Measurements from ENCODE around the gene DNAJC11. TPM values are rescaled to one million over a fixed set of nuclear protein-coding genes. Genes with fewer than 3 reads are reported as not detected.
"Not testable (repeated sequence)": the region's sequence is repeated elsewhere in the genome, so short reads cannot be mapped to it uniquely, and the experiment has no call there.

Gene DNAJC11
- total RNA-seq, 1 donor from 2014 or later = 17.9 TPM

GRCh38 chr1:6645018-6645417 is 56.6 kb downstream of the DNAJC11 start:
- FAIRE-seq = no peak
- no peak overlapping the region for H3K4me3 ChIP-seq (ENCODE audit: low read depth, low read length)
- DNase-seq (ENCODE audit: low read depth) = no peak
- H3K36me3 ChIP-seq (ENCODE audit: control insufficient read depth, insufficient read depth, low read length) = peaks cover 24% of the 10 kb centered on the region
- no peak for TF ChIP-seq CTCF (IDR thresholded peaks at IDR 0.05; ENCODE audit: insufficient read depth, low read length, severe bottlenecking)
- no peaks in the 10 kb centered on the region for H3K27me3 ChIP-seq (ENCODE audit: control insufficient read depth, insufficient read depth, low read length)

GRCh38 chr1:6640867-6641266 is 60.7 kb downstream of the DNAJC11 start:
- not testable (repeated sequence) for DNase-seq (ENCODE audit: low read depth); FAIRE-seq; H3K27me3 ChIP-seq (ENCODE audit: control insufficient read depth, insufficient read depth, low read length); H3K4me3 ChIP-seq (ENCODE audit: low read depth, low read length)
- peaks cover 38% of the 10 kb centered on the region for H3K36me3 ChIP-seq (ENCODE audit: control insufficient read depth, insufficient read depth, low read length)

- Histone ChIP-seq H3K4me3 (ENCODE audit: low read depth, low read length) (no peak overlapping the region), H3K27me3 (ENCODE audit: control insufficient read depth, insufficient read depth, low read length) (no peaks in the 10 kb centered on the region), H3K36me3 (ENCODE audit: control insufficient read depth, insufficient read depth, low read length) (peaks cover 33% of the 10 kb centered on the region)
- FAIRE-seq = no peak
- no peak for DNase-seq (ENCODE audit: low read depth)
- TF ChIP-seq CTCF (IDR thresholded peaks at IDR 0.05; ENCODE audit: insufficient read depth, low read length, severe bottlenecking) = no peak
Observed at GRCh38 chr1:6638226-6638625, 63.4 kb downstream of the DNAJC11 start.

DNA sequence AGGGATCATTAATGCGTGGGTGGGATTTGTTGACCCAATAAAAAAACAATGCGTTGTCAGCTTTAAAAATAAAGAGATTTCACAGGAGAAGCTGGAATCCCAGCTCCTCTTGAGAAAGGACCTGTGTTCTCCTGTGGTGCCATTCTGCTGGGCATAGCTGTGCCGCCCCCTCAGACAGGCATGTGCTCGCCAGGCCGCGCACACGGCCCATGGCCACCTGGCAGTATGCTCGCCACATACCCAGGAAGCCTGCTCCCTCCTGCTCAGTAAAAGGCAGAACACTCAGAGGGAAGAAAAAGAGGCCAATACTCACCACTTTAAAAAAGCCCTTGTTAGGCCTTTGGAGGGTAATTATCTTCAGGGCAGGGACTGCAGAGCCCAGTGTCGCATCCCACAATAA is 63.8 kb downstream of the DNAJC11 start:
- no peak overlapping the region for H3K4me3 ChIP-seq (ENCODE audit: low read depth, low read length)
- peaks cover 33% of the 10 kb centered on the region for H3K36me3 ChIP-seq (ENCODE audit: control insufficient read depth, insufficient read depth, low read length)
- no peak for DNase-seq (ENCODE audit: low read depth)
- H3K27me3 ChIP-seq (ENCODE audit: control insufficient read depth, insufficient read depth, low read length) = no peaks in the 10 kb centered on the region
- FAIRE-seq = no peak
- no peak for TF ChIP-seq CTCF (IDR thresholded peaks at IDR 0.05; ENCODE audit: insufficient read depth, low read length, severe bottlenecking)

DNA sequence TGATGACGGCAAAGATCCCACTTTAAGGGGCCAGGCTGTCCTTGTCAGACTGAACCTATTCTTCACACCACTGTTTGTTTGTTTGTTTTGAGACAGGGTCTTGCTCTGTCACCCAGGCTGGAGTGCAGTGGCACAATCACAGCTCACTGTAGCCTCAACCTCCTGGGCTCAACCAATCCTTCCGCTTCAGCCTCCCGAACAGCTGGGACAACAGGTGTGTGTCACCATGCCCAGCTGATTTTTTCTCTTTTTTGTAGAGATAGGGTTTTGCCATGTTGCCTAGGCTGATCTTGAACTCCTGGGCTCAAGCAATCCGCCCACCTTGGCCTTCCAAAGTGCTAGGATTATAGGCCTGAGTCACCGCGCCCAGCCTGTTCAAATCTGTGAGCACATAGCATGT is 64.8 kb downstream of the DNAJC11 start:
- DNase-seq (ENCODE audit: low read depth); H3K4me3 ChIP-seq (ENCODE audit: low read depth, low read length); FAIRE-seq; H3K27me3 ChIP-seq (ENCODE audit: control insufficient read depth, insufficient read depth, low read length): not testable (repeated sequence)
- peaks cover 33% of the 10 kb centered on the region for H3K36me3 ChIP-seq (ENCODE audit: control insufficient read depth, insufficient read depth, low read length)

DNA sequence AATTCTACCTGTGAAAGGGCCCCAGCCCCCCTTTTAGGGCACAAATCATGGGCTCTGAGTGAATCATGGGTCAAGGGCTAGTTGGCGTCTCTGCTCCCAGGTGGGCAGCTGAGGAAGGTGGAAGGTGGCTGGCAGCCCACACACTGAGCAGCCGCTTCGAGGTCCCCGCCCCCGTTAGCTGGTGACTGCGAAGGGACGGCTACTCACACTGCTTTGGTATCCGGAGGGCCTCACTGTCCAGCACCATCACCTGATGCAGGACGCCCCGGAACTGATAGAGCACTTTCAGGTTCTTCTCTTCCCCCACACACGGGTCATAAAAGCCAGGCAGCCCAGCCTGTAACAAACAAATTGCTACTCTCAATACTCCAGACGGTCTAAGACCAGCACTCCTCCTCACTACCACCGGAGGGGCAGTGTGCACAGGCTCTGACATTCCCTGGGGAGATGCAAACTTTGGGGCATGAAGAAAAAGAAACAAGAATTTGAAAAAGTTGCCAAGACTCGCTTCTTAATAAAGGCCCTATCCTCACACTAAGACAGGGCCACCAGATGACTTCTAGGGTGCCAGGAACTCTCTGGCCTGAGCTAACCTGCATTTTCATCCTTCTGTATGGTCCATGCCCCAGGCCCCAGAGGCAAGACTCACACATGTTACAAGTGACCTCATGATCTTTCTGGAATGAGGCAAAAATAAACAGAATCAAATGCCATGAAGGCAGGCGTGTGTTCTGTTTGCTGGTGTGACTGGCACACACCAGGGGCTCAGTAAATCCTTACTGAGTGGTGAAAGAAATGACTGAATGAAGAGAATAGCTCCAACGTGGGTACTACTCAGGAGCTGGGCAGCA is 65.5 kb downstream of the DNAJC11 start:
- Histone ChIP-seq H3K4me3 (ENCODE audit: low read depth, low read length) (no peak overlapping the region), H3K27me3 (ENCODE audit: control insufficient read depth, insufficient read depth, low read length) (no peaks in the 10 kb centered on the region), H3K36me3 (ENCODE audit: control insufficient read depth, insufficient read depth, low read length) (peaks cover 31% of the 10 kb centered on the region)
- FAIRE-seq (peak; percentile 28), DNase-seq (ENCODE audit: low read depth) (no peak)
- no peak for TF ChIP-seq CTCF (IDR thresholded peaks at IDR 0.05; ENCODE audit: insufficient read depth, low read length, severe bottlenecking)

Data from bronchial epithelial cell (primary cell).